Caco-2 (cell line): Measurements from ENCODE around the gene DYRK4. TPM values are rescaled to one million over a fixed set of nuclear protein-coding genes. Genes with fewer than 3 reads are reported as not detected.
"Not testable (repeated sequence)": the region's sequence is repeated elsewhere in the genome, so short reads cannot be mapped to it uniquely, and the experiment has no call there.

Experiments
- Bru-seq: library from RNA; stranded (reverse); fragments of 400-500 nt; gene quantifications from one replicate; lab custom pipeline; 2021; lab: Mats Ljungman, UMichigan
- BruChase-seq, 2 experiments: library from RNA; stranded (reverse); fragments of 400-500 nt; gene quantifications; one replicate each; lab custom pipeline; 2021; lab: Mats Ljungman, UMichigan
- BruUV-seq: library from RNA; stranded (reverse); fragments of 400-500 nt; replicated peaks from 2 replicates; lab custom pipeline; 2021; lab: Mats Ljungman, UMichigan
- CTCF ChIA-PET: fragments of 300-600 bp; sonication (Branson Sonifier 250); formaldehyde crosslinking; loops from one replicate; lab custom pipeline; 2022; ENCODE audit warnings: antibody characterized with exemption; lab: Charles Lee
- POLR2A ChIA-PET: fragments of 300-600 bp; sonication (Branson Sonifier 250); formaldehyde crosslinking; loops from one replicate; lab custom pipeline; 2022; ENCODE audit warnings: antibody characterized with exemption; lab: Charles Lee
- DNase-seq, 2 experiments: peaks; one replicate each; pipeline versions ENCODE4 v3.0.0 to v3.0.0-alpha.2; 2020 to 2022
- H3K27me3 ChIP-seq: replicated peaks from 2 replicates; pipeline ENCODE4 v1.6.0; 2011; ENCODE audit warnings: low read length; ENCODE audit not compliant: control insufficient read depth, insufficient read depth
- H3K36me3 ChIP-seq: 2 replicates; pipeline ENCODE4 v1.5.1; 2011; ENCODE audit warnings: low read length; ENCODE audit not compliant: control insufficient read depth, insufficient read depth
- H3K4me1 ChIP-seq: fragments of 250-450 bp; sonication (Bioruptor Pico); 2 replicates; pipeline ENCODE4 v1.5.1; 2020; ENCODE audit warnings: mild to moderate bottlenecking
- H3K4me3 ChIP-seq: 2 replicates; pipeline ENCODE4 v1.5.1; 2011; ENCODE audit warnings: low read depth, mild to moderate bottlenecking, control low read depth, low read length
- H3K9me3 ChIP-seq: fragments of 250-450 bp; sonication (Bioruptor Pico); 2 replicates; pipeline ENCODE4 v1.5.1; 2020; ENCODE audit warnings: mild to moderate bottlenecking, moderate library complexity
- H3K27ac Mint-ChIP-seq: one replicate; pipeline ENCODE4 v1.8.0; 2022; ENCODE audit warnings: mixed read lengths; ENCODE audit not compliant: unreplicated experiment
- H3K27me3 Mint-ChIP-seq: one replicate; pipeline ENCODE4 v1.8.0; 2022; ENCODE audit warnings: mixed read lengths; ENCODE audit not compliant: insufficient read depth, unreplicated experiment
- H3K36me3 Mint-ChIP-seq: one replicate; pipeline ENCODE4 v1.8.0; 2022; ENCODE audit warnings: mild to moderate bottlenecking, mixed read lengths; ENCODE audit not compliant: insufficient read depth, unreplicated experiment
- H3K4me1 Mint-ChIP-seq: one replicate; pipeline ENCODE4 v1.8.0; 2022; ENCODE audit warnings: low read depth, mixed read lengths; ENCODE audit not compliant: unreplicated experiment
- H3K4me3 Mint-ChIP-seq: one replicate; pipeline ENCODE4 v1.8.0; 2022; ENCODE audit warnings: mild to moderate bottlenecking, moderate library complexity, mixed read lengths; ENCODE audit not compliant: unreplicated experiment
- H3K9me3 Mint-ChIP-seq: one replicate; pipeline ENCODE4 v1.8.0; 2022; ENCODE audit warnings: mixed read lengths; ENCODE audit not compliant: unreplicated experiment
- CTCF ChIP-seq, 2 experiments: fragments of 200-600 bp in 1 of 2; IDR thresholded peaks; 1 replicate in 1 of 2; 2 replicates in 1 of 2; pipeline versions ENCODE4 v1.5.1 to v1.8.0; 2011 to 2022; ENCODE audit warnings: antibody characterized with exemption in 1 of 2, control low read depth in 1 of 2, inconsistent platforms in 1 of 2, low read depth in 1 of 2, low read length in 1 of 2, mild to moderate bottlenecking in 1 of 2, moderate library complexity in 1 of 2; ENCODE audit not compliant: insufficient read depth in 1 of 2, severe bottlenecking in 1 of 2, unreplicated experiment in 1 of 2
- intact Hi-C: fragments of 100-400 bp; cut with micrococcal nuclease; formaldehyde crosslinking; loops from one replicate; pipeline ENCODE4 v1.10.0; 2022; ENCODE audit not compliant: unreplicated experiment
- long read RNA-seq: library from polyadenylated mRNA; stranded (forward); transcript quantifications from one replicate; pipeline ENCODE4 v2.0.0, GENCODE V29; 2022
- total RNA-seq: library from RNA; stranded (reverse); gene quantifications from 2 replicates; pipeline ENCODE4 v1.2.3, GENCODE V29; 2022

The DYRK4 gene
- total RNA-seq (7.7 and 9.3 TPM in 2 replicates), Bru-seq, nascent RNA (percentile 40 among the genes with signal in this experiment), BruChase-seq, experiment 1, labeled RNA remaining after a 2-hour chase (percentile 53 among the genes with signal in this experiment), BruChase-seq, experiment 2, labeled RNA remaining after a 6-hour chase (percentile 49 among the genes with signal in this experiment)
- long read RNA-seq, partial matches to known transcripts: 1 of 8 reads
- long read RNA-seq, other reads (novel, unspliced or antisense): 6 of 8 reads

GRCh38 chr12:4562034-4562657 is at the start of gene DYRK4:
DYRK4 (plus strand) TSS chr12:4562208; CDS start chr12:4562246, 38 bp downstream.
- Histone ChIP-seq H3K4me1 (peaks cover 8% of the 10 kb centered on the region; the same call in 1 of the 2 replicates), H3K4me3 (peak within 1 kb of the TSS; percentile 31), H3K9me3 (no peaks in the 10 kb centered on the region), H3K36me3 (no peaks in the 10 kb centered on the region), H3K27me3 (no peaks in the 10 kb centered on the region)
- Mint-ChIP-seq H3K4me1 (peaks cover 9% of the 10 kb centered on the region), H3K9me3 (no peaks in the 10 kb centered on the region), H3K27me3 (no peaks in the 10 kb centered on the region), H3K4me3 (peak within 1 kb of the TSS; percentile 77), H3K27ac (peak within 1 kb of the TSS; percentile 71), H3K36me3 (peaks cover 22% of the 10 kb centered on the region)
- DNase-seq: peak; percentile 94 to 95
- POLR2A ChIA-PET: interaction anchor here (1.1 to 1.3 kb wide), 2 partner anchors 16 to 86 kb away, joined by 3 to 6 read pairs; partner anchors contain the start of genes AKAP3 and NDUFA9
- no peak for TF ChIP-seq CTCF (IDR thresholded peaks at IDR 0.05; ENCODE audit: insufficient read depth in 1 of 2, low read depth in 1 of 2, low read length in 1 of 2, severe bottlenecking in 1 of 2, unreplicated experiment in 1 of 2)
- intact Hi-C loops: no loop called here
- BruUV-seq: TSS peak; percentile 8
- CTCF ChIA-PET: interaction anchor here (1.6 kb wide), 1 partner anchor 196 kb away, joined by 7 read pairs; no protein-coding TSS in a partner anchor

- Histone ChIP-seq H3K27me3 (no peaks in the 10 kb centered on the region), H3K36me3 (no peaks in the 10 kb centered on the region), H3K4me1 (no peaks in the 10 kb centered on the region), H3K4me3 (no peak overlapping the region), H3K9me3 (no peaks in the 10 kb centered on the region)
- POLR2A ChIA-PET: no interaction called here
- TF ChIP-seq CTCF (IDR thresholded peaks at IDR 0.05; ENCODE audit: insufficient read depth in 1 of 2, low read depth in 1 of 2, low read length in 1 of 2, severe bottlenecking in 1 of 2, unreplicated experiment in 1 of 2): no peak
- no peak for DNase-seq
- no peak overlapping the region for H3K4me3 Mint-ChIP-seq
- H3K9me3 Mint-ChIP-seq: no peaks in the 10 kb centered on the region
- peaks cover 33% of the 10 kb centered on the region for H3K36me3 Mint-ChIP-seq
- intact Hi-C loops: no loop called here
- no peaks in the 10 kb centered on the region for H3K4me1 Mint-ChIP-seq
- no peaks in the 10 kb centered on the region for H3K27me3 Mint-ChIP-seq
- no TSS peak for BruUV-seq
- CTCF ChIA-PET: no interaction called here
- H3K27ac Mint-ChIP-seq: no peak overlapping the region
These were observed 43.8 kb upstream of the DYRK4 start for GRCh38 chr12:4518106-4518728.

GRCh38 chr12:4523443-4523842 is 38.6 kb upstream of the DYRK4 start:
- BruUV-seq, H3K4me3 Mint-ChIP-seq, H3K27ac Mint-ChIP-seq, H3K27me3 Mint-ChIP-seq, DNase-seq, H3K9me3 Mint-ChIP-seq, H3K36me3 ChIP-seq, H3K27me3 ChIP-seq, CTCF ChIA-PET, H3K9me3 ChIP-seq, H3K4me1 Mint-ChIP-seq, H3K4me3 ChIP-seq, H3K4me1 ChIP-seq, POLR2A ChIA-PET, intact Hi-C loops: not testable (repeated sequence)
- H3K36me3 Mint-ChIP-seq: peaks cover 25% of the 10 kb centered on the region
